WTC11 (cell line): ENCODE results near the gene BACH2.

ENCODE experiments used
- CREB1 ChIP-seq: sonication (generic); formaldehyde crosslinking; IDR thresholded peaks from 2 replicates; pipeline ENCODE4 v1.8.0; 2023; ENCODE audit warnings: mild to moderate bottlenecking, missing genetic modification reagents
- ETV6 ChIP-seq: sonication (generic); formaldehyde crosslinking; IDR thresholded peaks from 2 replicates; pipeline ENCODE4 v1.8.1; 2022; ENCODE audit warnings: mild to moderate bottlenecking, missing genetic modification reagents
- FOXJ3 ChIP-seq: sonication (generic); formaldehyde crosslinking; IDR thresholded peaks from 2 replicates; pipeline ENCODE4 v1.9.0; 2021; ENCODE audit warnings: missing genetic modification reagents, mild to moderate bottlenecking, borderline replicate concordance
- FOXP1 ChIP-seq: sonication (generic); formaldehyde crosslinking; IDR thresholded peaks from 2 replicates; pipeline ENCODE4 v1.8.0; 2022; ENCODE audit warnings: missing genetic modification reagents, mild to moderate bottlenecking, moderate library complexity, borderline replicate concordance
- GABPB1 ChIP-seq: sonication (generic); formaldehyde crosslinking; IDR thresholded peaks from 2 replicates; pipeline ENCODE4 v1.8.1; 2023; ENCODE audit warnings: mild to moderate bottlenecking, missing genetic modification reagents
- HMGA2 ChIP-seq: fragments of 250-450 bp; sonication (Bioruptor Pico); IDR thresholded peaks from 2 replicates; pipeline ENCODE4 v1.4.0; 2021; ENCODE audit warnings: mild to moderate bottlenecking, moderate library complexity
- HMGXB4 ChIP-seq: sonication (generic); formaldehyde crosslinking; IDR thresholded peaks from 2 replicates; pipeline ENCODE4 v1.8.1; 2023; ENCODE audit warnings: mild to moderate bottlenecking, moderate library complexity, missing genetic modification reagents
- JUN ChIP-seq: sonication (generic); formaldehyde crosslinking; IDR thresholded peaks from 2 replicates; pipeline ENCODE4 v1.8.0; 2023; ENCODE audit warnings: mild to moderate bottlenecking, missing genetic modification reagents
- MAX ChIP-seq: sonication (generic); formaldehyde crosslinking; IDR thresholded peaks from 2 replicates; pipeline ENCODE4 v1.8.0; 2022; ENCODE audit warnings: mild to moderate bottlenecking, missing genetic modification reagents
- NR2C2 ChIP-seq: sonication (generic); formaldehyde crosslinking; IDR thresholded peaks from 2 replicates; pipeline ENCODE4 v1.8.0; 2022; ENCODE audit warnings: mild to moderate bottlenecking, missing genetic modification reagents
- SMAD3 ChIP-seq: sonication (generic); formaldehyde crosslinking; IDR thresholded peaks from 2 replicates; pipeline ENCODE4 v1.8.0; 2022; ENCODE audit warnings: missing genetic modification reagents, mild to moderate bottlenecking, borderline replicate concordance
- ZNF425 ChIP-seq: fragments of 250-450 bp; sonication (Bioruptor Pico); conservative IDR thresholded peaks from 2 replicates; pipeline ENCODE4 v1.9.0; 2021; ENCODE audit warnings: mild to moderate bottlenecking
- ZNF512 ChIP-seq: sonication (generic); formaldehyde crosslinking; IDR thresholded peaks from 2 replicates; pipeline ENCODE4 v1.8.1; 2022; ENCODE audit warnings: missing genetic modification reagents, borderline replicate concordance
- TF ChIP-seq, protein P1 (sequence below): fragments of 200-600 bp; IDR thresholded peaks from 2 replicates; pipeline ENCODE4 v1.8.0; 2022; ENCODE audit warnings: antibody characterized with exemption

GRCh38 chr6:90238496-90239266 is 58.0 kb downstream of the BACH2 start:
- no peak for TF ChIP-seq SMAD3
- TF ChIP-seq, protein P1, sequence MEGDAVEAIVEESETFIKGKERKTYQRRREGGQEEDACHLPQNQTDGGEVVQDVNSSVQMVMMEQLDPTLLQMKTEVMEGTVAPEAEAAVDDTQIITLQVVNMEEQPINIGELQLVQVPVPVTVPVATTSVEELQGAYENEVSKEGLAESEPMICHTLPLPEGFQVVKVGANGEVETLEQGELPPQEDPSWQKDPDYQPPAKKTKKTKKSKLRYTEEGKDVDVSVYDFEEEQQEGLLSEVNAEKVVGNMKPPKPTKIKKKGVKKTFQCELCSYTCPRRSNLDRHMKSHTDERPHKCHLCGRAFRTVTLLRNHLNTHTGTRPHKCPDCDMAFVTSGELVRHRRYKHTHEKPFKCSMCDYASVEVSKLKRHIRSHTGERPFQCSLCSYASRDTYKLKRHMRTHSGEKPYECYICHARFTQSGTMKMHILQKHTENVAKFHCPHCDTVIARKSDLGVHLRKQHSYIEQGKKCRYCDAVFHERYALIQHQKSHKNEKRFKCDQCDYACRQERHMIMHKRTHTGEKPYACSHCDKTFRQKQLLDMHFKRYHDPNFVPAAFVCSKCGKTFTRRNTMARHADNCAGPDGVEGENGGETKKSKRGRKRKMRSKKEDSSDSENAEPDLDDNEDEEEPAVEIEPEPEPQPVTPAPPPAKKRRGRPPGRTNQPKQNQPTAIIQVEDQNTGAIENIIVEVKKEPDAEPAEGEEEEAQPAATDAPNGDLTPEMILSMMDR, result no peak
- no peak for TF ChIP-seq ETV6 (CRISPR knock-in tag)
- no peak for TF ChIP-seq JUN
- no peak for TF ChIP-seq HMGA2 (CRISPR knock-in tag)
- no peak for TF ChIP-seq ZNF512 (CRISPR knock-in tag)
- TF ChIP-seq NR2C2 (CRISPR knock-in tag), result no peak
- no peak for TF ChIP-seq HMGXB4 (CRISPR knock-in tag)
- no peak for TF ChIP-seq ZNF425 (CRISPR knock-in tag)
- no peak for TF ChIP-seq FOXJ3 (CRISPR knock-in tag)
- no peak for TF ChIP-seq GABPB1
- TF ChIP-seq MAX (CRISPR knock-in tag), result no peak
- TF ChIP-seq CREB1 (CRISPR knock-in tag), result no peak
- TF ChIP-seq FOXP1, result no peak
